GM10266 (cell line): Measurements from ENCODE around the gene COL18A1.

Source experiments
- DNase-seq: peaks from one replicate; pipeline ENCODE4 v3.0.0; 2012; ENCODE audit errors: extremely low spot score
- CTCF ChIP-seq: IDR thresholded peaks from 2 replicates; pipeline ENCODE4 v1.5.1; 2012; ENCODE audit warnings: mild to moderate bottlenecking, low read depth; ENCODE audit not compliant: control insufficient read depth, insufficient read depth; ENCODE audit errors: missing control alignments

COL18A1 gene

GRCh38 chr21:45388611-45389296 lies 16.2 kb upstream of the COL18A1 start:
- no peak for DNase-seq
- no peak for TF ChIP-seq CTCF

GRCh38 chr21:45390121-45390751 lies 14.7 kb upstream of the COL18A1 start:
- no peak for DNase-seq
- no peak for TF ChIP-seq CTCF

- no peak for DNase-seq
- no peak for TF ChIP-seq CTCF
Observed at GRCh38 chr21:45390831-45391742, 13.9 kb upstream of the COL18A1 start.

- no peak for TF ChIP-seq CTCF
- DNase-seq, result no peak
Observed at GRCh38 chr21:45391743-45392572, 13.0 kb upstream of the COL18A1 start.

- TF ChIP-seq CTCF, result no peak
- no peak for DNase-seq
Observed at GRCh38 chr21:45392573-45392971, 12.4 kb upstream of the COL18A1 start.

GRCh38 chr21:45393021-45393420 lies 11.9 kb upstream of the COL18A1 start:
- no peak for TF ChIP-seq CTCF
- no peak for DNase-seq
